VCaP (cell line): ENCODE data around the gene HK2.

Source experiments
- H3K27ac ChIP-seq: fragments of 450-650 bp; 2 replicates; pipeline ENCODE4 v1.5.1; 2017
- TF ChIP-seq, protein P1 (sequence below): fragments of 450-650 bp; conservative IDR thresholded peaks from 2 replicates; pipeline ENCODE4 v1.5.1; 2017; ENCODE audit warnings: mild to moderate bottlenecking, moderate library complexity

Gene HK2

GRCh38 chr2:74942263-74942662 is 108.3 kb downstream of the HK2 start:
- H3K27ac ChIP-seq = no peak overlapping the region
- TF ChIP-seq, protein P1, sequence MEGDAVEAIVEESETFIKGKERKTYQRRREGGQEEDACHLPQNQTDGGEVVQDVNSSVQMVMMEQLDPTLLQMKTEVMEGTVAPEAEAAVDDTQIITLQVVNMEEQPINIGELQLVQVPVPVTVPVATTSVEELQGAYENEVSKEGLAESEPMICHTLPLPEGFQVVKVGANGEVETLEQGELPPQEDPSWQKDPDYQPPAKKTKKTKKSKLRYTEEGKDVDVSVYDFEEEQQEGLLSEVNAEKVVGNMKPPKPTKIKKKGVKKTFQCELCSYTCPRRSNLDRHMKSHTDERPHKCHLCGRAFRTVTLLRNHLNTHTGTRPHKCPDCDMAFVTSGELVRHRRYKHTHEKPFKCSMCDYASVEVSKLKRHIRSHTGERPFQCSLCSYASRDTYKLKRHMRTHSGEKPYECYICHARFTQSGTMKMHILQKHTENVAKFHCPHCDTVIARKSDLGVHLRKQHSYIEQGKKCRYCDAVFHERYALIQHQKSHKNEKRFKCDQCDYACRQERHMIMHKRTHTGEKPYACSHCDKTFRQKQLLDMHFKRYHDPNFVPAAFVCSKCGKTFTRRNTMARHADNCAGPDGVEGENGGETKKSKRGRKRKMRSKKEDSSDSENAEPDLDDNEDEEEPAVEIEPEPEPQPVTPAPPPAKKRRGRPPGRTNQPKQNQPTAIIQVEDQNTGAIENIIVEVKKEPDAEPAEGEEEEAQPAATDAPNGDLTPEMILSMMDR = no peak
